ENCODE measurements around the gene PDE4B.

DNA sequence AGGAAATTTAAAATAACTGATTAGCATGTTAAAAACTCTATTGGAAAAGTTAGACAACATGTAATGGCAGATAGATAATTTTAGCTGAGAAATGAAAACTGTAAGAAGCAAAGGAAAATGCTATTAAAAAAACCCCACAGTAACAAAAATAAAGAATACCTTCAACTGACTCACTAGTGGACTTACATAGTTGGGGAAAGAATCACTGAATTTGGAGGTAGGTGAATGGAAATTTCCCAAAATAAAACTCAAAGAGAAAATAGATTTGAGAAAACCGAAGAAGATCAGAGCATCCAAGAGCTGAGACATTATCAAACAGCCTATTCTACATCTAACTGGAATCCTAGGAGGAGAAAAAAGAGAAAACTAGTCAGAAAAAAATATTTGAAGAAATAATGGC is 34.7 kb downstream of the PDE4B start:
- TF ChIP-seq, protein P1, sequence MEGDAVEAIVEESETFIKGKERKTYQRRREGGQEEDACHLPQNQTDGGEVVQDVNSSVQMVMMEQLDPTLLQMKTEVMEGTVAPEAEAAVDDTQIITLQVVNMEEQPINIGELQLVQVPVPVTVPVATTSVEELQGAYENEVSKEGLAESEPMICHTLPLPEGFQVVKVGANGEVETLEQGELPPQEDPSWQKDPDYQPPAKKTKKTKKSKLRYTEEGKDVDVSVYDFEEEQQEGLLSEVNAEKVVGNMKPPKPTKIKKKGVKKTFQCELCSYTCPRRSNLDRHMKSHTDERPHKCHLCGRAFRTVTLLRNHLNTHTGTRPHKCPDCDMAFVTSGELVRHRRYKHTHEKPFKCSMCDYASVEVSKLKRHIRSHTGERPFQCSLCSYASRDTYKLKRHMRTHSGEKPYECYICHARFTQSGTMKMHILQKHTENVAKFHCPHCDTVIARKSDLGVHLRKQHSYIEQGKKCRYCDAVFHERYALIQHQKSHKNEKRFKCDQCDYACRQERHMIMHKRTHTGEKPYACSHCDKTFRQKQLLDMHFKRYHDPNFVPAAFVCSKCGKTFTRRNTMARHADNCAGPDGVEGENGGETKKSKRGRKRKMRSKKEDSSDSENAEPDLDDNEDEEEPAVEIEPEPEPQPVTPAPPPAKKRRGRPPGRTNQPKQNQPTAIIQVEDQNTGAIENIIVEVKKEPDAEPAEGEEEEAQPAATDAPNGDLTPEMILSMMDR (IDR thresholded peaks at IDR 0.05; ENCODE audit: low read depth, low read length): no peak
- TF ChIP-seq EZH2phosphoT487 (IDR thresholded peaks at IDR 0.05; ENCODE audit: low read depth): no peak
